Neural progenitor cell (in vitro differentiated cells): Measurements from ENCODE around the gene MME. TPM values are rescaled to one million over a fixed set of nuclear protein-coding genes. Genes with fewer than 3 reads are reported as not detected.

Source experiments
- DNase-seq: peaks from one replicate; pipeline ENCODE4 v3.0.0-alpha.2; 2016; ENCODE audit warnings: low spot score
- H2AFZ ChIP-seq: fragments of 200-600 bp; sonication (generic); replicated peaks from 2 replicates; pipeline ENCODE4 v1.6.1; 2016; ENCODE audit warnings: antibody characterized with exemption
- H3F3A ChIP-seq: fragments of 200-600 bp; sonication (generic); 2 replicates; pipeline ENCODE4 v1.6.1; 2016; ENCODE audit warnings: antibody characterized with exemption, low read depth
- H3K27ac ChIP-seq: fragments of 200-600 bp; sonication (generic); 2 replicates; pipeline ENCODE4 v1.5.1; 2016; ENCODE audit warnings: mild to moderate bottlenecking
- H3K27me3 ChIP-seq: fragments of 200-600 bp; sonication (generic); 2 replicates; pipeline ENCODE4 v1.6.1; 2016; ENCODE audit warnings: mild to moderate bottlenecking, moderate library complexity
- H3K36me3 ChIP-seq: fragments of 200-600 bp; sonication (generic); 2 replicates; pipeline ENCODE4 v1.5.1; 2016
- H3K4me1 ChIP-seq: fragments of 200-600 bp; sonication (generic); 2 replicates; pipeline ENCODE4 v1.6.1; 2016; ENCODE audit warnings: mixed run types
- H3K4me2 ChIP-seq: fragments of 200-600 bp; sonication (generic); 2 replicates; pipeline ENCODE4 v1.6.1; 2016
- H3K4me3 ChIP-seq: fragments of 200-600 bp; sonication (generic); 2 replicates; pipeline ENCODE4 v1.5.1; 2016
- H3K79me2 ChIP-seq: fragments of 200-600 bp; sonication (generic); 2 replicates; pipeline ENCODE4 v1.6.1; 2016; ENCODE audit warnings: low read depth
- H3K9ac ChIP-seq: fragments of 200-600 bp; sonication (generic); 2 replicates; pipeline ENCODE4 v1.6.1; 2016
- H3K9me3 ChIP-seq: fragments of 200-600 bp; sonication (generic); 2 replicates; pipeline ENCODE4 v1.5.1; 2016; ENCODE audit warnings: low read depth
- H4K20me1 ChIP-seq: fragments of 200-600 bp; sonication (generic); 2 replicates; pipeline ENCODE4 v1.6.1; 2016; ENCODE audit warnings: low read depth
- H3K27ac Mint-ChIP-seq: 3 replicates; pipeline ENCODE4 v1.8.0; 2021; ENCODE audit warnings: mixed read lengths
- H3K27me3 Mint-ChIP-seq: 2 replicates; pipeline ENCODE4 v1.8.0; 2022; ENCODE audit warnings: low read depth, mild to moderate bottlenecking, inconsistent platforms, moderate library complexity, mixed read lengths; ENCODE audit not compliant: insufficient read depth
- H3K36me3 Mint-ChIP-seq: 3 replicates; pipeline ENCODE4 v1.8.0; 2021; ENCODE audit warnings: mixed read lengths
- H3K4me1 Mint-ChIP-seq: 3 replicates; pipeline ENCODE4 v1.8.0; 2021; ENCODE audit warnings: mixed read lengths
- H3K4me3 Mint-ChIP-seq: 3 replicates; pipeline ENCODE4 v1.8.0; 2021; ENCODE audit warnings: mild to moderate bottlenecking, moderate library complexity, mixed read lengths
- H3K9me3 Mint-ChIP-seq: 3 replicates; pipeline ENCODE4 v1.8.0; 2020; ENCODE audit warnings: mixed read lengths
- CTCF ChIP-seq: fragments of 200-600 bp; sonication (generic); IDR thresholded peaks from 2 replicates; pipeline ENCODE4 v1.5.1; 2017; ENCODE audit warnings: antibody characterized with exemption, mild to moderate bottlenecking
- EZH2 ChIP-seq: fragments of 200-600 bp; sonication (generic); IDR thresholded peaks from 2 replicates; pipeline ENCODE4 v1.6.1; 2017; ENCODE audit warnings: antibody characterized with exemption, mild to moderate bottlenecking, moderate library complexity
- EZH2phosphoT487 ChIP-seq: fragments of 200-600 bp; sonication (generic); IDR thresholded peaks from 2 replicates; pipeline ENCODE4 v1.6.1; 2017; ENCODE audit warnings: antibody characterized with exemption
- total RNA-seq: library from RNA; depleted of rRNA; stranded (reverse); fragments of >200 nt; gene quantifications from 2 replicates; pipeline ENCODE4 v1.2.3, GENCODE V29; 2015; ENCODE audit warnings: low replicate concordance

Gene MME
- total RNA-seq, 1 donor from 2014 or later, result 5.0 TPM

GRCh38 chr3:155169197-155169596 lies 89.1 kb downstream of the MME start:
- H3K9me3 Mint-ChIP-seq, result no peaks in the 10 kb centered on the region
- Histone ChIP-seq H3K4me2 (no peak overlapping the region), H3K79me2 (no peaks in the 10 kb centered on the region), H4K20me1 (no peaks in the 10 kb centered on the region), H3K9ac (no peak overlapping the region), H2AFZ (no peak overlapping the region), H3K27me3 (no peaks in the 10 kb centered on the region), H3K4me3 (no peak overlapping the region), H3K9me3 (no peaks in the 10 kb centered on the region), H3F3A (no peaks in the 10 kb centered on the region), H3K4me1 (no peaks in the 10 kb centered on the region), H3K27ac (no peak overlapping the region), H3K36me3 (no peaks in the 10 kb centered on the region)
- H3K4me3 Mint-ChIP-seq, result no peak overlapping the region
- no peak for DNase-seq
- no peaks in the 10 kb centered on the region for H3K27me3 Mint-ChIP-seq
- H3K36me3 Mint-ChIP-seq, result no peaks in the 10 kb centered on the region
- H3K4me1 Mint-ChIP-seq, result no peaks in the 10 kb centered on the region
- H3K27ac Mint-ChIP-seq, result no peak overlapping the region
- TF ChIP-seq EZH2 (no peak), CTCF (no peak), EZH2phosphoT487 (no peak)

- no peak overlapping the region for H3K9ac ChIP-seq
- no peak overlapping the region for H3K4me3 ChIP-seq
- Mint-ChIP-seq H3K27me3 (peaks cover 2% of the 10 kb centered on the region), H3K4me1 (no peaks in the 10 kb centered on the region), H3K4me3 (no peak overlapping the region), H3K27ac (no peak overlapping the region), H3K9me3 (no peaks in the 10 kb centered on the region), H3K36me3 (no peaks in the 10 kb centered on the region)
- no peaks in the 10 kb centered on the region for H4K20me1 ChIP-seq
- TF ChIP-seq EZH2phosphoT487 (no peak), CTCF (no peak), EZH2 (no peak)
- H3K4me2 ChIP-seq, result no peak overlapping the region
- H3K36me3 ChIP-seq, result no peaks in the 10 kb centered on the region
- H3K79me2 ChIP-seq, result no peaks in the 10 kb centered on the region
- no peaks in the 10 kb centered on the region for H3K4me1 ChIP-seq
- H3K27me3 ChIP-seq, result no peaks in the 10 kb centered on the region
- no peaks in the 10 kb centered on the region for H3F3A ChIP-seq
- no peak for DNase-seq
- H3K9me3 ChIP-seq, result no peaks in the 10 kb centered on the region
- H3K27ac ChIP-seq, result no peak overlapping the region
- H2AFZ ChIP-seq, result no peak overlapping the region
These were observed 93.7 kb downstream of the MME start for GRCh38 chr3:155173771-155174170.

GRCh38 chr3:155178810-155179436 lies 98.8 kb downstream of the MME start:
- no peaks in the 10 kb centered on the region for H3K79me2 ChIP-seq
- no peak overlapping the region for H3K27ac ChIP-seq
- no peaks in the 10 kb centered on the region for H3K36me3 ChIP-seq
- Mint-ChIP-seq H3K27ac (no peak overlapping the region), H3K9me3 (no peaks in the 10 kb centered on the region), H3K4me3 (no peak overlapping the region), H3K4me1 (no peaks in the 10 kb centered on the region), H3K36me3 (no peaks in the 10 kb centered on the region), H3K27me3 (peaks cover 2% of the 10 kb centered on the region)
- H3K27me3 ChIP-seq, result no peaks in the 10 kb centered on the region
- DNase-seq, result no peak
- no peak overlapping the region for H2AFZ ChIP-seq
- H4K20me1 ChIP-seq, result no peaks in the 10 kb centered on the region
- no peak overlapping the region for H3K4me2 ChIP-seq
- H3K4me3 ChIP-seq, result no peak overlapping the region
- no peaks in the 10 kb centered on the region for H3K4me1 ChIP-seq
- TF ChIP-seq EZH2phosphoT487 (no peak), EZH2 (no peak), CTCF (no peak)
- no peaks in the 10 kb centered on the region for H3F3A ChIP-seq
- no peak overlapping the region for H3K9ac ChIP-seq
- H3K9me3 ChIP-seq, result no peaks in the 10 kb centered on the region
